PC-9 (cell line): Measurements from ENCODE around the gene LMTK3. TPM values are rescaled to one million over a fixed set of nuclear protein-coding genes. Genes with fewer than 3 reads are reported as not detected.

Experiments
- BruUV-seq: library from RNA; stranded (reverse); fragments of 400-500 nt; replicated peaks from 2 replicates; lab custom pipeline; 2021; lab: Mats Ljungman, UMichigan
- CTCF ChIA-PET: fragments of 300-600 bp; sonication (Branson Sonifier 250); formaldehyde crosslinking; loops from one replicate; lab custom pipeline; 2022; ENCODE audit warnings: antibody characterized with exemption; lab: Charles Lee
- POLR2A ChIA-PET: fragments of 300-600 bp; sonication (Branson Sonifier 250); formaldehyde crosslinking; loops from one replicate; lab custom pipeline; 2022; ENCODE audit warnings: antibody characterized with exemption; ENCODE audit not compliant: unreplicated experiment; lab: Charles Lee
- DNase-seq, 2 experiments: peaks; one replicate each; pipeline versions ENCODE4 v3.0.0 to v3.0.0-alpha.2; 2015 to 2022; ENCODE audit warnings: mixed read lengths in 1 of 2
- H2AFZ ChIP-seq: fragments of 200-600 bp; sonication (generic); 2 replicates; pipeline ENCODE4 v1.8.1; 2017; ENCODE audit warnings: antibody characterized with exemption
- H3F3A ChIP-seq: fragments of 200-600 bp; sonication (generic); 2 replicates; pipeline ENCODE4 v1.8.1; 2017; ENCODE audit warnings: antibody characterized with exemption, mild to moderate bottlenecking, low read depth; ENCODE audit not compliant: insufficient read depth
- H3K27ac ChIP-seq: fragments of 200-600 bp; sonication (generic); 2 replicates; pipeline ENCODE4 v1.6.1; 2016; ENCODE audit warnings: mixed run types
- H3K27me3 ChIP-seq: fragments of 200-600 bp; sonication (generic); 2 replicates; pipeline ENCODE4 v1.6.1; 2016; ENCODE audit warnings: low read depth, mixed run types; ENCODE audit not compliant: insufficient read depth
- H3K36me3 ChIP-seq: fragments of 200-600 bp; sonication (generic); 2 replicates; pipeline ENCODE4 v1.6.1; 2016; ENCODE audit warnings: low read depth, mixed run types
- H3K4me1 ChIP-seq: fragments of 200-600 bp; sonication (generic); replicated peaks from 2 replicates; pipeline ENCODE4 v1.6.1; 2016; ENCODE audit warnings: mixed run types; ENCODE audit not compliant: insufficient read depth
- H3K4me2 ChIP-seq: fragments of 200-600 bp; sonication (generic); 2 replicates; pipeline ENCODE4 v1.6.1; 2017; ENCODE audit warnings: mixed run types
- H3K4me3 ChIP-seq: fragments of 200-600 bp; sonication (generic); 2 replicates; pipeline ENCODE4 v1.6.1; 2016; ENCODE audit warnings: mixed run types
- H3K79me2 ChIP-seq: fragments of 200-600 bp; sonication (generic); 2 replicates; pipeline ENCODE4 v1.6.1; 2017; ENCODE audit warnings: low read depth, mixed run types
- H3K9me2 ChIP-seq: fragments of 200-600 bp; sonication (generic); 2 replicates; pipeline ENCODE4 v1.8.1; 2017; ENCODE audit warnings: mild to moderate bottlenecking; ENCODE audit not compliant: insufficient read depth
- H3K9me3 ChIP-seq: fragments of 200-600 bp; sonication (generic); 2 replicates; pipeline ENCODE4 v1.8.1; 2016; ENCODE audit warnings: low read depth; ENCODE audit not compliant: insufficient read depth
- H4K20me1 ChIP-seq: fragments of 200-600 bp; sonication (generic); 2 replicates; pipeline ENCODE4 v1.8.1; 2017; ENCODE audit not compliant: insufficient read depth
- EZH2 ChIP-seq: fragments of 200-600 bp; sonication (generic); IDR thresholded peaks from 2 replicates; pipeline ENCODE4 v1.8.0; 2017; ENCODE audit warnings: antibody characterized with exemption, low read depth
- intact Hi-C: fragments of 100-400 bp; cut with micrococcal nuclease; formaldehyde crosslinking; loops from one replicate; pipeline ENCODE4 v1.10.0; 2022; ENCODE audit not compliant: unreplicated experiment
- total RNA-seq: library from RNA; stranded (reverse); gene quantifications from 2 replicates; pipeline ENCODE4 v1.2.3, GENCODE V29; 2021
- TF ChIP-seq, protein P1 (sequence below): fragments of 200-600 bp; sonication (generic); conservative IDR thresholded peaks from 2 replicates; pipeline ENCODE4 v1.6.1; 2017; ENCODE audit warnings: mixed run types, antibody characterized with exemption, mild to moderate bottlenecking, moderate library complexity

LMTK3 gene
- total RNA-seq, 1 experiment from 2014 or later: 13.9 TPM

DNA sequence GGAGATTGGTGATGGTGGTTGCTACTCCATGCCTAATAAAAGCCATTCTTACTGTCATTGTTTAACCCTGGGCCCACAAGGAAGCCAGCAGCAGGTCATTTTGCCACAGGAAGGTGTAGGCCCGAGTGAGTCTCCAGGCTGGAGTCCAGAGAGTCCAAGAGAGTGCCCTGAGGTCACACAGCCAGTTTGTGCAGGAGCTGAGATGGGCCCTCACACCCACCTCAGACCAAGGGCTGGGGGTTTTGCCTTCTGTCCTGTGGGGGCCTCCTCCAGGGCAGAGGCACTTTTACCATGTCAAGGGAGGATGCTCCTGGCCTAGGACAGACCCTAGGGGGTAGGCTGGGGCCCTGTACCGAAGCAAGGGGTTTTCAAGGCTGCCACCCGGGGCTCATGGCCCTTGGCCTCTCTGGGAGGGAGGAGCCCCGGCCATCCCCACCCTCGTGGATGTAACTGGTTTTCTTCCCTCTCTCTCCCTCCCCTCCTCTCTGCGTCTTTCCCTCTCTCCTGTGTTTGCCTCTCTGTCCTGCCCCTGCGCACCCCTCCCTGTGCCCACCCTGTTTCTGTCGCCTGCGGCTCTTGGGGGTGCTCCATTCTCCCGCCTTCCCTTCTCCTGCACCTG is 34.5 kb downstream of the LMTK3 start:
- H3K27ac ChIP-seq: no peak overlapping the region

DNA sequence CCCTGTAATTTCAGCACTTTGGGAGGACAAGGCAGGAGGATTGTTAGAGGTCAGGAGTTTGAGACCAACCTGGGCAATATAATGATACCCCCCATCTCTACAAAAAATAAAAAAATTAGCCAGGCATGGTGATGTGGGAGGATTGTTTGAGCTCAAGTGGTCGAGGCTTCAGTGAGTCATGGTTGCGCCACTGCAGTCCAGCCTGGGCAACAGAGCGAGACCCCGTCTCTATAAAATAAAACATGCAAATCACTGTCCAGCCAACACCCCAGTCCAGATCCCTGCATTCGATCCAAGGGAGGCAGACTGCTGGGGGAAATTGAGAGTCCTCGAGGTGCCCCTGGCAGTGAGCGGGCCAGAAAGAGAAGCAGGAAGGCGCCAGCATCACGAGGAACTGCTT is 35.5 kb downstream of the LMTK3 start:
- H3K27ac ChIP-seq: no peak overlapping the region
- no peak overlapping the region for H3K4me3 ChIP-seq
- no peaks in the 10 kb centered on the region for H3K27me3 ChIP-seq
- H3F3A ChIP-seq: peaks cover 41% of the 10 kb centered on the region; the same call in 1 of the 2 replicates
- no TSS peak for BruUV-seq
- H2AFZ ChIP-seq: no peak overlapping the region
- H3K4me1 ChIP-seq: no peaks in the 10 kb centered on the region
- ChIA-PET CTCF (no interaction called here), POLR2A (no interaction called here)
- peaks cover 27% of the 10 kb centered on the region for H3K36me3 ChIP-seq
- H4K20me1 ChIP-seq: peaks cover 45% of the 10 kb centered on the region
- intact Hi-C loops: no loop called here
- H3K4me2 ChIP-seq: no peak overlapping the region
- H3K9me3 ChIP-seq: no peaks in the 10 kb centered on the region
- TF ChIP-seq, protein P1, sequence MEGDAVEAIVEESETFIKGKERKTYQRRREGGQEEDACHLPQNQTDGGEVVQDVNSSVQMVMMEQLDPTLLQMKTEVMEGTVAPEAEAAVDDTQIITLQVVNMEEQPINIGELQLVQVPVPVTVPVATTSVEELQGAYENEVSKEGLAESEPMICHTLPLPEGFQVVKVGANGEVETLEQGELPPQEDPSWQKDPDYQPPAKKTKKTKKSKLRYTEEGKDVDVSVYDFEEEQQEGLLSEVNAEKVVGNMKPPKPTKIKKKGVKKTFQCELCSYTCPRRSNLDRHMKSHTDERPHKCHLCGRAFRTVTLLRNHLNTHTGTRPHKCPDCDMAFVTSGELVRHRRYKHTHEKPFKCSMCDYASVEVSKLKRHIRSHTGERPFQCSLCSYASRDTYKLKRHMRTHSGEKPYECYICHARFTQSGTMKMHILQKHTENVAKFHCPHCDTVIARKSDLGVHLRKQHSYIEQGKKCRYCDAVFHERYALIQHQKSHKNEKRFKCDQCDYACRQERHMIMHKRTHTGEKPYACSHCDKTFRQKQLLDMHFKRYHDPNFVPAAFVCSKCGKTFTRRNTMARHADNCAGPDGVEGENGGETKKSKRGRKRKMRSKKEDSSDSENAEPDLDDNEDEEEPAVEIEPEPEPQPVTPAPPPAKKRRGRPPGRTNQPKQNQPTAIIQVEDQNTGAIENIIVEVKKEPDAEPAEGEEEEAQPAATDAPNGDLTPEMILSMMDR: no peak
- no peak for TF ChIP-seq EZH2
- H3K9me2 ChIP-seq: no peaks in the 10 kb centered on the region
- peaks cover 10% of the 10 kb centered on the region for H3K79me2 ChIP-seq
- DNase-seq: no peak

More for the DNA sequence above, 34.5 kb downstream of the LMTK3 start:
- intact Hi-C loops: no loop called here
- Histone ChIP-seq H3K4me1 (no peaks in the 10 kb centered on the region; the same call in 1 of the 2 replicates), H2AFZ (no peak overlapping the region), H3K4me2 (no peak overlapping the region), H3K9me2 (no peaks in the 10 kb centered on the region), H3K27me3 (no peaks in the 10 kb centered on the region), H4K20me1 (peaks cover 35% of the 10 kb centered on the region), H3K4me3 (no peak overlapping the region), H3K36me3 (peaks cover 18% of the 10 kb centered on the region), H3K79me2 (peaks cover under 1% of the 10 kb centered on the region; the same call in 1 of the 2 replicates), H3K9me3 (no peaks in the 10 kb centered on the region), H3F3A (peaks cover 51% of the 10 kb centered on the region; the same call in 1 of the 2 replicates)
- TF ChIP-seq EZH2: no peak
- TF ChIP-seq, protein P1: no peak
- ChIA-PET POLR2A (no interaction called here), CTCF (no interaction called here)
- no TSS peak for BruUV-seq
- DNase-seq: no peak

DNA sequence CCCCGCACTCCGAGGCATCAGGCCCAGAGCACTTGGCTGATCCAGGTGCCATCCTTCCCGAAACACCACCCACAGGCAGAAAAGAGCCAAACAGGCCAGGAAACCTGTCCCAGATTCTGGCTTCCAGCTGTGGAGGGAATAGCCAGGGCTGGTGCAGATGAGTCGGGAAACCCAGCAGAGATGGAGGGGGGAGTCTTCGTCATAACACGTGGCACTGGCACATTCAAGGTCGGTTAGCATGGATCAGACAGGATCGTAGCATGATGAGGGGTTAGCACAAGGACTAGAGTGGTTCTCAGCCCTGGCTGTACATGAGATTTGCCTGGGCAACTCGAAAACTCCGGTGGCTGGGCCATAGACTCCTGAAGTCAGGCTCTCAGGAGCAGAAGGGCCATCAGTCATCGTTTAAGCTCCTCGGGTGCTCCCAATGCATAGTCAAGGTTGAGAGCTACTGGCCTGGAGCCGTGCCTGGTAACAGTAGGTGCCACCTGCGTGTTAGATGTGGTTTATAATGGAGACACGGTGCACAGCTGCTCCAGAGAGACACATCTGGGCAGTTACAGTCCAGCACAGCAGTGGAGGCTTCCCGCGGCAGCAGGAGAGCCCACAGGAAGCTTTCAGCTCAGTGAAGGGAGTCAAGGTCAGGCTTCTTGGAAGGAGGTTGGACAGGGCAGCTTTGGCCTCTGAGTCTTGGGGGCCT is 36.1 kb downstream of the LMTK3 start:
- TF ChIP-seq, protein P1: no peak
- TF ChIP-seq EZH2: no peak
- peaks cover under 1% of the 10 kb centered on the region; the same call in 1 of the 2 replicates for H3K4me1 ChIP-seq
- no peak overlapping the region for H2AFZ ChIP-seq
- peaks cover 38% of the 10 kb centered on the region; the same call in 1 of the 2 replicates for H3F3A ChIP-seq
- no TSS peak for BruUV-seq
- intact Hi-C loops: no loop called here
- peaks cover 17% of the 10 kb centered on the region for H3K79me2 ChIP-seq
- no peak overlapping the region for H3K4me2 ChIP-seq
- no peaks in the 10 kb centered on the region for H3K9me3 ChIP-seq
- no peak overlapping the region for H3K27ac ChIP-seq
- ChIA-PET POLR2A (no interaction called here), CTCF (no interaction called here)
- H3K4me3 ChIP-seq: no peak overlapping the region
- no peak for DNase-seq
- H4K20me1 ChIP-seq: peaks cover 51% of the 10 kb centered on the region
- no peaks in the 10 kb centered on the region for H3K27me3 ChIP-seq
- no peaks in the 10 kb centered on the region for H3K9me2 ChIP-seq
- peaks cover 34% of the 10 kb centered on the region for H3K36me3 ChIP-seq
